WTC11 (cell line): Measurements from ENCODE around the gene TRNT1. TPM values are rescaled to one million over a fixed set of nuclear protein-coding genes. Genes with fewer than 3 reads are reported as not detected.

Source experiments
- ATAC-seq: fragments of 200-7000 bp; cut with Tn5 transposase; 2 replicates; pipeline ENCODE4 v1.10.0; 2021; ENCODE audit warnings: mild to moderate bottlenecking, moderate library complexity
- CTCF ChIA-PET: fragments of 300-600 bp; sonication (Branson Sonifier 250); formaldehyde crosslinking; loops from one replicate; lab custom pipeline; 2021; ENCODE audit warnings: antibody characterized with exemption; lab: Charles Lee
- POLR2A ChIA-PET: fragments of 350-600 bp; sonication (Branson Sonifier 250); formaldehyde crosslinking; loops from one replicate; lab custom pipeline; 2021; ENCODE audit warnings: antibody characterized with exemption; lab: Charles Lee
- DNase-seq: peaks from one replicate; pipeline ENCODE4 v3.0.0; 2021; ENCODE audit warnings: low spot score
- H3K27ac Mint-ChIP-seq: 2 replicates; pipeline ENCODE4 v1.8.0; 2021; ENCODE audit warnings: mixed read lengths
- H3K27me3 Mint-ChIP-seq: 2 replicates; pipeline ENCODE4 v1.8.0; 2021; ENCODE audit warnings: low read depth, mild to moderate bottlenecking, moderate library complexity, mixed read lengths
- H3K36me3 Mint-ChIP-seq: 2 replicates; pipeline ENCODE4 v1.8.0; 2021; ENCODE audit warnings: mixed read lengths
- H3K4me1 Mint-ChIP-seq: 2 replicates; pipeline ENCODE4 v1.8.0; 2022; ENCODE audit warnings: mixed read lengths
- H3K4me3 Mint-ChIP-seq: 2 replicates; pipeline ENCODE4 v1.8.0; 2021; ENCODE audit warnings: mild to moderate bottlenecking, moderate library complexity, mixed read lengths
- H3K9me3 Mint-ChIP-seq: 2 replicates; pipeline ENCODE4 v1.8.0; 2021; ENCODE audit warnings: mixed read lengths
- AR ChIP-seq: fragments of 250-450 bp; sonication (Bioruptor Pico); IDR thresholded peaks from 2 replicates; pipeline ENCODE4 v1.9.0; 2021; ENCODE audit warnings: mild to moderate bottlenecking
- ATF6 ChIP-seq: sonication (generic); formaldehyde crosslinking; IDR thresholded peaks from 2 replicates; pipeline ENCODE4 v1.8.1; 2023; ENCODE audit warnings: mild to moderate bottlenecking, missing genetic modification reagents
- CBFB ChIP-seq: sonication (generic); formaldehyde crosslinking; IDR thresholded peaks from 2 replicates; pipeline ENCODE4 v1.8.1; 2022; ENCODE audit warnings: mild to moderate bottlenecking, low read depth, missing genetic modification reagents
- CDX4 ChIP-seq: fragments of 250-450 bp; sonication (Bioruptor Pico); IDR thresholded peaks from 2 replicates; pipeline ENCODE4 v1.9.0; 2021; ENCODE audit warnings: moderate library complexity, mild to moderate bottlenecking, inconsistent platforms, borderline replicate concordance
- CREM ChIP-seq: sonication (generic); formaldehyde crosslinking; IDR thresholded peaks from 2 replicates; pipeline ENCODE4 v1.8.1; 2022; ENCODE audit warnings: mild to moderate bottlenecking, missing genetic modification reagents, moderate library complexity
- E2F1 ChIP-seq: sonication (generic); formaldehyde crosslinking; IDR thresholded peaks from 2 replicates; pipeline ENCODE4 v1.8.0; 2022; ENCODE audit warnings: mild to moderate bottlenecking, missing genetic modification reagents
- EMX1 ChIP-seq: fragments of 250-450 bp; sonication (Bioruptor Pico); IDR thresholded peaks from 2 replicates; pipeline ENCODE4 v1.8.0; 2021; ENCODE audit warnings: mild to moderate bottlenecking
- ETV6 ChIP-seq: sonication (generic); formaldehyde crosslinking; IDR thresholded peaks from 2 replicates; pipeline ENCODE4 v1.8.1; 2022; ENCODE audit warnings: mild to moderate bottlenecking, missing genetic modification reagents
- GRHL2 ChIP-seq: fragments of 250-450 bp; sonication (Bioruptor Pico); IDR thresholded peaks from 2 replicates; pipeline ENCODE4 v1.8.0; 2022; ENCODE audit warnings: mild to moderate bottlenecking, moderate library complexity; ENCODE audit not compliant: insufficient replicate concordance, severe bottlenecking
- MYBL2 ChIP-seq: sonication (generic); formaldehyde crosslinking; IDR thresholded peaks from 2 replicates; pipeline ENCODE4 v1.8.1; 2023; ENCODE audit warnings: mild to moderate bottlenecking, moderate library complexity, missing genetic modification reagents
- NR3C1 ChIP-seq: sonication (generic); formaldehyde crosslinking; conservative IDR thresholded peaks from 2 replicates; pipeline ENCODE4 v1.8.1; 2023; ENCODE audit warnings: low read depth, mild to moderate bottlenecking, missing genetic modification reagents
- RELA ChIP-seq: sonication (generic); formaldehyde crosslinking; IDR thresholded peaks from 2 replicates; pipeline ENCODE4 v1.8.1; 2022; ENCODE audit warnings: missing genetic modification reagents, mild to moderate bottlenecking, borderline replicate concordance
- SMAD3 ChIP-seq: sonication (generic); formaldehyde crosslinking; IDR thresholded peaks from 2 replicates; pipeline ENCODE4 v1.8.0; 2022; ENCODE audit warnings: missing genetic modification reagents, mild to moderate bottlenecking, borderline replicate concordance
- SP1 ChIP-seq: sonication (generic); formaldehyde crosslinking; conservative IDR thresholded peaks from 2 replicates; pipeline ENCODE4 v1.8.1; 2022; ENCODE audit warnings: missing genetic modification reagents
- TCF7 ChIP-seq: sonication (generic); formaldehyde crosslinking; IDR thresholded peaks from 2 replicates; pipeline ENCODE4 v1.8.0; 2022; ENCODE audit warnings: mild to moderate bottlenecking, low read depth, missing genetic modification reagents, moderate library complexity
- TEAD4 ChIP-seq: sonication (generic); formaldehyde crosslinking; IDR thresholded peaks from 2 replicates; pipeline ENCODE4 v1.8.0; 2022; ENCODE audit warnings: mild to moderate bottlenecking, missing genetic modification reagents
- USF2 ChIP-seq: sonication (generic); formaldehyde crosslinking; IDR thresholded peaks from 2 replicates; pipeline ENCODE4 v1.8.1; 2023; ENCODE audit warnings: mild to moderate bottlenecking, missing genetic modification reagents, moderate library complexity
- ZNF121 ChIP-seq: sonication (generic); formaldehyde crosslinking; IDR thresholded peaks from 2 replicates; pipeline ENCODE4 v1.8.0; 2023; ENCODE audit warnings: missing genetic modification reagents
- ZNF281 ChIP-seq: sonication (generic); formaldehyde crosslinking; IDR thresholded peaks from 2 replicates; pipeline ENCODE4 v1.8.0; 2023; ENCODE audit warnings: mild to moderate bottlenecking, missing genetic modification reagents
- ZNF317 ChIP-seq: sonication (generic); formaldehyde crosslinking; IDR thresholded peaks from 2 replicates; pipeline ENCODE4 v1.8.1; 2023; ENCODE audit warnings: low read depth, mild to moderate bottlenecking, moderate library complexity, missing genetic modification reagents, borderline replicate concordance
- ZNF416 ChIP-seq: fragments of 250-450 bp; sonication (Bioruptor Pico); IDR thresholded peaks from 2 replicates; pipeline ENCODE4 v1.9.0; 2021; ENCODE audit warnings: mild to moderate bottlenecking, inconsistent platforms
- ZNF671 ChIP-seq: fragments of 250-450 bp; sonication (Bioruptor Pico); IDR thresholded peaks from 2 replicates; pipeline ENCODE4 v1.8.0; 2021; ENCODE audit warnings: mild to moderate bottlenecking
- total RNA-seq: library from RNA; stranded (reverse); gene quantifications from 3 replicates; pipeline ENCODE4 v1.2.3, GENCODE V29; 2021

TRNT1 gene
- total RNA-seq, 1 experiment from 2014 or later = 18.8 TPM

GRCh38 chr3:3081381-3082233, 45.1 kb upstream of the TRNT1 start:
- no peak for TF ChIP-seq GRHL2 (CRISPR knock-in tag)
- no peak for TF ChIP-seq ZNF317 (CRISPR knock-in tag)
- TF ChIP-seq CREM = no peak
- no peak for TF ChIP-seq TCF7 (CRISPR knock-in tag)
- TF ChIP-seq MYBL2 (CRISPR knock-in tag) = no peak
- no peak for TF ChIP-seq USF2
- no peak for TF ChIP-seq TEAD4 (CRISPR knock-in tag)
- TF ChIP-seq CDX4 (CRISPR knock-in tag) = no peak
- no peak for TF ChIP-seq SP1 (CRISPR knock-in tag)
- no peak for TF ChIP-seq ZNF671 (CRISPR knock-in tag)
- no peak for TF ChIP-seq ZNF416 (CRISPR knock-in tag)
- no peak for TF ChIP-seq ZNF281 (CRISPR knock-in tag)
- no peak for TF ChIP-seq NR3C1
- TF ChIP-seq CBFB = no peak
- no peak for TF ChIP-seq ZNF121 (CRISPR knock-in tag)
- no peak for TF ChIP-seq ATF6 (CRISPR knock-in tag)
- TF ChIP-seq ETV6 = no peak
- no peak for TF ChIP-seq EMX1 (CRISPR knock-in tag)
- TF ChIP-seq, all 79 proteins: peak for 0
- ChIA-PET CTCF (no interaction called here), POLR2A (no interaction called here)
- DNase-seq (no peak), ATAC-seq (no peak)
- Mint-ChIP-seq H3K27me3 (peaks cover 14% of the 10 kb centered on the region), H3K36me3 (peaks cover 34% of the 10 kb centered on the region), H3K9me3 (peaks cover 39% of the 10 kb centered on the region), H3K4me1 (peaks cover 14% of the 10 kb centered on the region), H3K4me3 (no peak overlapping the region), H3K27ac (no peak overlapping the region)

- H3K27ac Mint-ChIP-seq = no peak overlapping the region
- no peak overlapping the region for H3K4me3 Mint-ChIP-seq
- H3K9me3 Mint-ChIP-seq = peaks cover 44% of the 10 kb centered on the region
- no peak for ATAC-seq
- peaks cover 37% of the 10 kb centered on the region for H3K36me3 Mint-ChIP-seq
- peaks cover 16% of the 10 kb centered on the region for H3K27me3 Mint-ChIP-seq
- DNase-seq = no peak
- ChIA-PET CTCF (no interaction called here), POLR2A (no interaction called here)
- peaks cover 14% of the 10 kb centered on the region for H3K4me1 Mint-ChIP-seq
- TF ChIP-seq CREM = no peak
- TF ChIP-seq SMAD3 (CRISPR knock-in tag) = no peak
- TF ChIP-seq RELA (CRISPR knock-in tag) = no peak
- TF ChIP-seq AR (CRISPR knock-in tag) = no peak
- no peak for TF ChIP-seq ATF6 (CRISPR knock-in tag)
- TF ChIP-seq TEAD4 (CRISPR knock-in tag) = no peak
- TF ChIP-seq E2F1 (CRISPR knock-in tag) = no peak
Measured at GRCh38 chr3:3082234-3082924, 44.4 kb upstream of the TRNT1 start.
